ENCODE data around the gene CDC42BPB. TPM values are rescaled to one million over a fixed set of nuclear protein-coding genes. Genes with fewer than 3 reads are reported as not detected.

Gene CDC42BPB
- total and polyA plus RNA-seq, 2 of the 13 experiments (the other 11 are each of a cell fraction or from before 2014, with no cell fraction given), result 19.7 to 32.3 TPM

GRCh38 chr14:103013028-103013427 is 44.3 kb downstream of the CDC42BPB start:
- no peak overlapping the region for H2AFZ ChIP-seq (ENCODE audit: low read length)
- H3K4me3 ChIP-seq (replicated peaks in 1 of 3; ENCODE audit: insufficient read depth in 1 of 3, low read depth in 2 of 3, low read length in 3 of 3), result no peak overlapping the region
- DNase-seq (ENCODE audit: low spot score) (no peak), ATAC-seq (no peak), FAIRE-seq (no peak)
- peaks cover 18% of the 10 kb centered on the region for H3K79me2 ChIP-seq (ENCODE audit: insufficient read depth, low read length)
- no peak overlapping the region for H3K4me2 ChIP-seq (ENCODE audit: low read depth, low read length)
- in situ Hi-C loops (cut with HindIII; ENCODE audit: extremely low pct_ligation_motif_present, low pct_unique_long_range_greater_than_20kb), result no loop called here
- H3K4me1 ChIP-seq (ENCODE audit: insufficient read depth, low read length), result no peaks in the 10 kb centered on the region
- intact Hi-C loops (cut with micrococcal nuclease; ENCODE audit: unreplicated experiment), result no loop called here
- CTCF ChIA-PET (ENCODE audit: low intra/inter-chr PET ratio, low total read pairs), result no interaction called here
- H4K20me1 ChIP-seq (ENCODE audit: insufficient read depth, low read length), result 0 out of 2 replicates have a peak, but pooled peaks cover 6% of the 10 kb centered on the region
- 98% methylated on average over 10 of the region's 12 CpGs for whole genome bisulfite sequencing (ENCODE audit: low lambda C conversion rate)
- H3K36me3 ChIP-seq (replicated peaks in 1 of 2; ENCODE audit: control insufficient read depth in 1 of 2, insufficient read depth in 2 of 2, low read length in 2 of 2), result peaks cover 9 to 12% of the 10 kb centered on the region in 2 experiments; a peak in 3 of 5 replicates
- POLR2A ChIA-PET, result no interaction called here
- no peaks in the 10 kb centered on the region for H3K27me3 ChIP-seq (ENCODE audit: control insufficient read depth in 1 of 2, insufficient read depth in 2 of 2, low read length in 2 of 2)
- BruUV-seq (replicated peaks), result no TSS peak
- H3K27ac ChIP-seq (ENCODE audit: extremely low read length, insufficient read depth, low read length), result no peak overlapping the region
- H3K9me3 ChIP-seq (ENCODE audit: low read length), result no peaks in the 10 kb centered on the region
- H3K9ac ChIP-seq (ENCODE audit: insufficient read depth, low read depth, low read length), result no peak overlapping the region
- TF ChIP-seq ZNF703 (CRISPR knock-in tag; IDR thresholded peaks at IDR 0.05; ENCODE audit: borderline replicate concordance) (no peak), AKNA (CRISPR knock-in tag; IDR thresholded peaks at IDR 0.05; ENCODE audit: borderline replicate concordance) (no peak), EP300 (IDR thresholded peaks at IDR 0.05; ENCODE audit: low read depth in 2 of 2, low read length in 2 of 2) (no peak), EP300 (CRISPR knock-in tag; IDR thresholded peaks at IDR 0.05; ENCODE audit: borderline replicate concordance) (no peak), ZFP91 (CRISPR knock-in tag; IDR thresholded peaks at IDR 0.05; ENCODE audit: borderline replicate concordance) (no peak), ZNF124 (CRISPR knock-in tag; IDR thresholded peaks at IDR 0.05) (no peak), RBM22 (optimal IDR thresholded peaks at IDR 0.05; ENCODE audit: low read length) (no peak), GZF1 (CRISPR knock-in tag; IDR thresholded peaks at IDR 0.05) (no peak), BATF2 (CRISPR knock-in tag; IDR thresholded peaks at IDR 0.05) (no peak), NCOA1 (CRISPR knock-in tag; IDR thresholded peaks at IDR 0.05) (no peak), ZNF281 (CRISPR knock-in tag; IDR thresholded peaks at IDR 0.05; ENCODE audit: borderline replicate concordance) (no peak), BRD4 (CRISPR knock-in tag; IDR thresholded peaks at IDR 0.05) (no peak), ZNF484 (CRISPR knock-in tag; IDR thresholded peaks at IDR 0.05; ENCODE audit: borderline replicate concordance, low read depth) (no peak), ZNF414 (CRISPR knock-in tag; IDR thresholded peaks at IDR 0.05) (no peak)
